H9 (cell line): Measurements from ENCODE around the gene TTN. TPM values are rescaled to one million over a fixed set of nuclear protein-coding genes. Genes with fewer than 3 reads are reported as not detected.

ENCODE experiments used
- DNase-seq: peaks from one replicate; pipeline ENCODE4 v3.0.0-alpha.2; 2017
- H2AFZ ChIP-seq: one replicate; pipeline ENCODE4 v1.6.1; 2013; ENCODE audit warnings: mild to moderate bottlenecking, low read length, control low read depth, moderate library complexity
- H2AK5ac ChIP-seq: 2 replicates; pipeline ENCODE4 v1.6.1; 2013; ENCODE audit warnings: low read length, control low read depth, mixed read lengths; ENCODE audit not compliant: insufficient read length
- H2BK120ac ChIP-seq: one replicate; pipeline ENCODE4 v1.6.1; 2013; ENCODE audit warnings: low read depth, mild to moderate bottlenecking, low read length, control low read depth, inconsistent platforms; ENCODE audit not compliant: poor library complexity, severe bottlenecking
- H2BK12ac ChIP-seq: 2 replicates; pipeline ENCODE4 v1.6.1; 2013; ENCODE audit warnings: low read length, control low read depth, mixed read lengths, low read depth; ENCODE audit not compliant: insufficient read length
- H2BK15ac ChIP-seq: 2 replicates; pipeline ENCODE4 v1.6.1; 2013; ENCODE audit warnings: low read depth, low read length, control low read depth
- H2BK20ac ChIP-seq: one replicate; pipeline ENCODE4 v1.6.1; 2013; ENCODE audit warnings: low read depth, mild to moderate bottlenecking, low read length, control low read depth, inconsistent platforms; ENCODE audit not compliant: poor library complexity, severe bottlenecking
- H2BK5ac ChIP-seq: 2 replicates; pipeline ENCODE4 v1.6.1; 2013; ENCODE audit warnings: low read length, control low read depth, mixed read lengths; ENCODE audit not compliant: insufficient read length
- H3K14ac ChIP-seq: 2 replicates; pipeline ENCODE4 v1.6.1; 2013; ENCODE audit warnings: low read length, control low read depth; ENCODE audit not compliant: insufficient read depth
- H3K18ac ChIP-seq: 2 replicates; pipeline ENCODE4 v1.6.1; 2013; ENCODE audit warnings: low read depth, mild to moderate bottlenecking, mixed read lengths, low read length, control low read depth; ENCODE audit not compliant: insufficient read length
- H3K23ac ChIP-seq: 2 replicates; pipeline ENCODE4 v1.6.1; 2013; ENCODE audit warnings: low read length, control low read depth, mixed read lengths, low read depth; ENCODE audit not compliant: insufficient read length
- H3K23me2 ChIP-seq: 2 replicates; pipeline ENCODE4 v1.6.1; 2013; ENCODE audit warnings: low read depth, mild to moderate bottlenecking, mixed read lengths, low read length, control low read depth; ENCODE audit not compliant: insufficient read length, poor library complexity, severe bottlenecking
- H3K27ac ChIP-seq: 2 replicates; pipeline ENCODE4 v1.5.1; 2013; ENCODE audit warnings: low read length, control low read depth, mixed read lengths, low read depth; ENCODE audit not compliant: insufficient read length
- H3K27me3 ChIP-seq: 2 replicates; pipeline ENCODE4 v1.6.1; 2013; ENCODE audit warnings: low read length, control low read depth, inconsistent platforms; ENCODE audit not compliant: insufficient read depth
- H3K4ac ChIP-seq: 2 replicates; pipeline ENCODE4 v1.6.1; 2013; ENCODE audit warnings: low read depth, mild to moderate bottlenecking, control low read depth, inconsistent platforms, low read length, moderate library complexity
- H3K4me1 ChIP-seq: 2 replicates; pipeline ENCODE4 v1.6.1; 2013; ENCODE audit warnings: low read length, control low read depth, inconsistent platforms; ENCODE audit not compliant: insufficient read depth
- H3K4me2 ChIP-seq: 2 replicates; pipeline ENCODE4 v1.6.1; 2013; ENCODE audit warnings: low read length, control low read depth, mixed read lengths; ENCODE audit not compliant: insufficient read length, insufficient read depth
- H3K56ac ChIP-seq: 2 replicates; pipeline ENCODE4 v1.6.1; 2013; ENCODE audit warnings: low read depth, mild to moderate bottlenecking, mixed read lengths, low read length, control low read depth; ENCODE audit not compliant: insufficient read length
- H3K79me1 ChIP-seq: 2 replicates; pipeline ENCODE4 v1.6.1; 2013; ENCODE audit warnings: low read depth, mild to moderate bottlenecking, moderate library complexity, low read length, control low read depth, inconsistent platforms; ENCODE audit not compliant: insufficient read depth, poor library complexity, severe bottlenecking
- H3K79me2 ChIP-seq: 2 replicates; pipeline ENCODE4 v1.6.1; 2013; ENCODE audit warnings: low read length, control low read depth, inconsistent platforms; ENCODE audit not compliant: insufficient read depth
- H3K9ac ChIP-seq: 2 replicates; pipeline ENCODE4 v1.6.1; 2013; ENCODE audit warnings: low read length, control low read depth, mixed read lengths; ENCODE audit not compliant: insufficient read length; ENCODE audit errors: extremely low read depth
- H3K9me3 ChIP-seq: one replicate; pipeline ENCODE4 v1.6.1; 2013; ENCODE audit warnings: low read depth, low read length, inconsistent platforms; ENCODE audit not compliant: control insufficient read depth
- H3T11ph ChIP-seq: one replicate; pipeline ENCODE4 v1.6.1; 2013; ENCODE audit warnings: mild to moderate bottlenecking, low read length, control low read depth, inconsistent platforms
- H4K20me1 ChIP-seq: one replicate; pipeline ENCODE4 v1.6.1; 2013; ENCODE audit not compliant: control insufficient read depth, insufficient read length, insufficient read depth
- H4K5ac ChIP-seq: 2 replicates; pipeline ENCODE4 v1.6.1; 2013; ENCODE audit warnings: low read depth, mild to moderate bottlenecking, mixed read lengths, low read length, control low read depth; ENCODE audit not compliant: insufficient read length
- H4K8ac ChIP-seq: replicated peaks from 2 replicates; pipeline ENCODE4 v1.6.1; 2013; ENCODE audit warnings: low read length, control low read depth, mixed read lengths, low read depth; ENCODE audit not compliant: insufficient read length
- H4K91ac ChIP-seq: 2 replicates; pipeline ENCODE4 v1.6.1; 2013; ENCODE audit warnings: low read depth, mild to moderate bottlenecking, moderate library complexity, mixed read lengths, low read length, control low read depth; ENCODE audit not compliant: insufficient read length
- H3K27ac Mint-ChIP-seq, 3 experiments: 2 replicates in 2 of 3; 3 replicates in 1 of 3; pipeline ENCODE4 v1.8.0; 2020 to 2021; ENCODE audit warnings: mixed read lengths in 3 of 3, mild to moderate bottlenecking in 1 of 3, moderate library complexity in 1 of 3
- H3K27me3 Mint-ChIP-seq: 2 replicates; pipeline ENCODE4 v1.8.0; 2021; ENCODE audit warnings: low read depth, mild to moderate bottlenecking, moderate library complexity, mixed read lengths
- H3K36me3 Mint-ChIP-seq, 3 experiments: 2 replicates in 2 of 3; 3 replicates in 1 of 3; pipeline ENCODE4 v1.8.0; 2020 to 2021; ENCODE audit warnings: low read depth in 3 of 3, mixed read lengths in 3 of 3; ENCODE audit not compliant: insufficient read depth in 1 of 3
- H3K4me1 Mint-ChIP-seq, 2 experiments: 2 replicates each; pipeline ENCODE4 v1.8.0; 2020; ENCODE audit warnings: mixed read lengths in 2 of 2
- H3K4me3 Mint-ChIP-seq, 2 experiments: 2 replicates in 1 of 2; 3 replicates in 1 of 2; pipeline ENCODE4 v1.8.0; 2020 to 2021; ENCODE audit warnings: mild to moderate bottlenecking in 2 of 2, mixed read lengths in 2 of 2, moderate library complexity in 1 of 2
- H3K9me3 Mint-ChIP-seq, 2 experiments: 2 replicates in 1 of 2; 3 replicates in 1 of 2; pipeline ENCODE4 v1.8.0; 2020; ENCODE audit warnings: mild to moderate bottlenecking in 2 of 2, mixed read lengths in 2 of 2, moderate library complexity in 1 of 2
- CTCF ChIP-seq: fragments of 200-600 bp; sonication (generic); conservative IDR thresholded peaks from 3 replicates; pipeline ENCODE4 v1.8.0; 2021; ENCODE audit warnings: antibody characterized with exemption, mild to moderate bottlenecking
- WGBS: extraction: QIAGEN DNeasy Blood & Tissue Kit; methylation state at CpG from one replicate; pipeline ENCODE4 v1.1.7; 2013; ENCODE audit warnings: missing lambda C conversion rate, low lambda C conversion rate, mixed read lengths; ENCODE audit not compliant: insufficient read length; ENCODE audit errors: extremely low coverage; 5-methylcytosine and 5-hydroxymethylcytosine counted together
- total RNA-seq: library from RNA; stranded (reverse); gene quantifications from 2 replicates; pipeline ENCODE4 v1.2.1, GENCODE V29; 2021

Gene TTN
- total RNA-seq, 1 experiment from 2014 or later = 0.70 TPM

DNA sequence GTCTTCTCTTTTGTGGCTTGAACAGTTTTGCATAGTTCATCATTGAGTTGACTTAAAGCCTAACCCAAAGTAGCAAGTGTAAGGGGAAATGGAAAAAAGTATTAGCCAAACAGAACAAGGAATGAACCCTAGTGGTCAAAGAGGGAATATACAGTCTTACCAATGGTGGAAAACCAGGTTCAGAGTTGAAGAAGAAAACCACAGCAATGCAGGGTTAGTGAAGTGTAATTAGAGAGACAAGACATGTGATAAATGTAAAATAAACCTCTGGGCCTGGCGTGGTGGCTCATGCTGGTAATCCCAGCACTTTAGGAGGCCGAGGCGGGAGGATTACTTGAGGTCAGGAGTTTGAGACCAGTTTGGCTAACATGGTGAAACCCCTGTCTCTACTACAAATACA, 2.4 kb downstream of the TTN start:
- Histone ChIP-seq H4K91ac (no peak overlapping the region), H2BK120ac (no peak overlapping the region), H3K18ac (no peak overlapping the region), H2AK5ac (no peak overlapping the region), H3K79me2 (no peaks in the 10 kb centered on the region), H3K23me2 (no peaks in the 10 kb centered on the region), H3K9ac (no peak overlapping the region), H4K20me1 (no peaks in the 10 kb centered on the region), H3K27ac (no peak overlapping the region), H3K4me2 (no peak overlapping the region), H2AFZ (no peak overlapping the region), H3K9me3 (no peaks in the 10 kb centered on the region), H3K79me1 (no peaks in the 10 kb centered on the region), H3T11ph (no peak overlapping the region), H3K4me1 (no peaks in the 10 kb centered on the region), H4K8ac (no peak overlapping the region), H4K5ac (no peak overlapping the region), H3K27me3 (no peaks in the 10 kb centered on the region), H3K23ac (no peak overlapping the region), H2BK5ac (no peak overlapping the region), H3K56ac (no peak overlapping the region), H3K4ac (no peak overlapping the region), H2BK15ac (no peak overlapping the region), H3K14ac (no peak overlapping the region), H2BK12ac (no peak overlapping the region), H2BK20ac (no peak overlapping the region)
- Mint-ChIP-seq H3K36me3 (no peaks in the 10 kb centered on the region), H3K27ac (no peak overlapping the region), H3K9me3 (no peaks in the 10 kb centered on the region), H3K27me3 (no peaks in the 10 kb centered on the region; the same call in 1 of the 2 replicates), H3K4me1 (no peaks in the 10 kb centered on the region), H3K4me3 (no peak overlapping the region)
- peak; percentile 76 for TF ChIP-seq CTCF
- DNase-seq = no peak
- WGBS = no CpG with 5 or more reads among the region's 3 CpGs
